Measurements from ENCODE around the gene AKNA.

AKNA gene

GRCh38 chr9:114387680-114388356 lies at the start of gene AKNA:
Gene AKNA (minus strand): TSS chr9:114387982. CDS start chr9:114381333, 6,649 bp downstream.
- DNase-seq (ENCODE audit: low spot score), result no peak

GRCh38 chr9:114437401-114437893 lies 49.7 kb upstream of the AKNA start:
- DNase-seq (ENCODE audit: low spot score), result no peak

GRCh38 chr9:114434878-114435311 lies 47.1 kb upstream of the AKNA start:
- DNase-seq (ENCODE audit: low spot score), result peak; percentile 55

GRCh38 chr9:114433720-114434255 lies 46.0 kb upstream of the AKNA start:
- DNase-seq (ENCODE audit: low spot score), result no peak

- no peak for DNase-seq (ENCODE audit: low spot score)
Measured at GRCh38 chr9:114433086-114433485, 45.3 kb upstream of the AKNA start.

GRCh38 chr9:114432323-114433067 lies 44.7 kb upstream of the AKNA start:
- no peak for DNase-seq (ENCODE audit: low spot score)

- DNase-seq (ENCODE audit: low spot score), result no peak
Measured at GRCh38 chr9:114431770-114432169, 44.0 kb upstream of the AKNA start.

- DNase-seq (ENCODE audit: low spot score), result no peak
Measured at GRCh38 chr9:114431003-114431402, 43.2 kb upstream of the AKNA start.

GRCh38 chr9:114430457-114430856 lies 42.7 kb upstream of the AKNA start:
- DNase-seq (ENCODE audit: low spot score), result no peak

- no peak for DNase-seq (ENCODE audit: low spot score)
Measured at GRCh38 chr9:114429488-114429887, 41.7 kb upstream of the AKNA start.

GRCh38 chr9:114428466-114428865 lies 40.7 kb upstream of the AKNA start:
- DNase-seq (ENCODE audit: low spot score), result no peak

- DNase-seq (ENCODE audit: low spot score), result no peak
Measured at GRCh38 chr9:114427644-114428043, 39.9 kb upstream of the AKNA start.

GRCh38 chr9:114426046-114426948 lies 38.5 kb upstream of the AKNA start:
- DNase-seq (ENCODE audit: low spot score), result no peak

GRCh38 chr9:114425126-114425525 lies 37.3 kb upstream of the AKNA start:
- no peak for DNase-seq (ENCODE audit: low spot score)

- DNase-seq (ENCODE audit: low spot score), result no peak
Measured at GRCh38 chr9:114424126-114424525, 36.3 kb upstream of the AKNA start.

- DNase-seq (ENCODE audit: low spot score), result no peak
Measured at GRCh38 chr9:114423181-114423580, 35.4 kb upstream of the AKNA start.

- DNase-seq (ENCODE audit: low spot score), result no peak
Measured at GRCh38 chr9:114421147-114421546, 33.4 kb upstream of the AKNA start.

- no peak for DNase-seq (ENCODE audit: low spot score)
Measured at GRCh38 chr9:114419796-114420195, 32.0 kb upstream of the AKNA start.

GRCh38 chr9:114418053-114418452 lies 30.3 kb upstream of the AKNA start:
- DNase-seq (ENCODE audit: low spot score), result no peak

- DNase-seq (ENCODE audit: low spot score), result no peak
Measured at GRCh38 chr9:114417511-114417910, 29.7 kb upstream of the AKNA start.

- DNase-seq (ENCODE audit: low spot score), result no peak
Measured at GRCh38 chr9:114416906-114417305, 29.1 kb upstream of the AKNA start.

GRCh38 chr9:114416290-114416689 lies 28.5 kb upstream of the AKNA start:
- DNase-seq (ENCODE audit: low spot score), result no peak
